Endothelial cell of umbilical vein (primary cell): ENCODE measurements around the gene USP30. TPM values are rescaled to one million over a fixed set of nuclear protein-coding genes. Genes with fewer than 3 reads are reported as not detected.

Experiments used
- BruUV-seq: library from RNA; stranded (reverse); fragments of 400-500 nt; replicated peaks from 2 replicates; lab custom pipeline; 2021; lab: Mats Ljungman, UMichigan
- CTCF ChIA-PET: fragments of 300-600, 350-600 bp; sonication (Branson Sonifier 250); formaldehyde crosslinking; loops from one replicate; lab custom pipeline; 2021; ENCODE audit warnings: antibody characterized with exemption, inconsistent platforms; lab: Charles Lee
- POLR2A ChIA-PET: fragments of 300-600, 350-600 bp; sonication (Branson Sonifier 250); formaldehyde crosslinking; loops from one replicate; lab custom pipeline; 2021; ENCODE audit warnings: antibody characterized with exemption, inconsistent platforms; lab: Charles Lee
- DNase-seq: peaks from one replicate; pipeline ENCODE4 v3.0.0-alpha.2; 2011; ENCODE audit warnings: low read depth, low spot score
- FAIRE-seq: peaks from 2 replicates; lab custom pipeline; 2011; peaks lifted over from hg19 to GRCh38; lab: Jason Lieb, UNC
- H2AFZ ChIP-seq: 2 replicates; pipeline ENCODE4 v1.6.0; 2012; ENCODE audit warnings: low read depth, low read length, control low read depth, inconsistent platforms
- H3K27ac ChIP-seq: 2 replicates; pipeline ENCODE4 v1.5.1; 2011; ENCODE audit warnings: low read depth, mild to moderate bottlenecking, control low read depth, low read length, moderate library complexity; ENCODE audit not compliant: insufficient read depth
- H3K27me3 ChIP-seq, 2 experiments: 2 replicates each; pipeline versions ENCODE4 v1.6.0 to v1.6.1; 2011; ENCODE audit warnings: low read length in 2 of 2, mixed read lengths in 1 of 2; ENCODE audit not compliant: control insufficient read depth in 2 of 2, insufficient read depth in 2 of 2
- H3K36me3 ChIP-seq, 2 experiments: 2 replicates in 1 of 2; 3 replicates in 1 of 2; pipeline ENCODE4 v1.5.1; 2011; ENCODE audit warnings: low read length in 2 of 2, mild to moderate bottlenecking in 1 of 2, moderate library complexity in 1 of 2; ENCODE audit not compliant: control insufficient read depth in 2 of 2, insufficient read depth in 2 of 2; ENCODE audit errors: extremely low read depth in 1 of 2
- H3K4me1 ChIP-seq: 3 replicates; pipeline ENCODE4 v1.5.1; 2011; ENCODE audit warnings: mild to moderate bottlenecking, low read length; ENCODE audit not compliant: control insufficient read depth, insufficient read depth; ENCODE audit errors: extremely low read depth
- H3K4me2 ChIP-seq: 2 replicates; pipeline ENCODE4 v1.6.1; 2011; ENCODE audit warnings: low read length, control low read depth, mixed read lengths; ENCODE audit not compliant: insufficient read depth
- H3K4me3 ChIP-seq, 3 experiments: fragments of 200-600 bp in 1 of 3; sonication (generic), shearing (Covaris generic) in 1 of 3; replicated peaks in 1 of 3; 2 replicates each; pipeline ENCODE4 v1.5.1; 2011 to 2016; ENCODE audit warnings: control low read depth in 3 of 3, low read length in 3 of 3, mild to moderate bottlenecking in 2 of 3, inconsistent platforms in 1 of 3, low read depth in 1 of 3, moderate library complexity in 1 of 3; ENCODE audit not compliant: insufficient read depth in 1 of 3
- H3K79me2 ChIP-seq: 2 replicates; pipeline ENCODE4 v1.6.0; 2012; ENCODE audit warnings: low read length, inconsistent platforms; ENCODE audit not compliant: control insufficient read depth, insufficient read depth
- H3K9ac ChIP-seq: replicated peaks from 2 replicates; pipeline ENCODE3; 2011; ENCODE audit warnings: low read length, control low read depth; ENCODE audit not compliant: insufficient read depth; ENCODE audit errors: extremely low read depth
- H3K9me1 ChIP-seq: replicated peaks from 3 replicates; pipeline ENCODE4 v1.6.0; 2011; ENCODE audit warnings: mild to moderate bottlenecking, low read length; ENCODE audit not compliant: control insufficient read depth, insufficient read depth; ENCODE audit errors: extremely low read depth
- H3K9me3 ChIP-seq: replicated peaks from 2 replicates; pipeline ENCODE4 v1.5.1; 2012; ENCODE audit warnings: low read length, inconsistent platforms; ENCODE audit not compliant: control insufficient read depth, insufficient read depth
- H4K20me1 ChIP-seq: replicated peaks from 2 replicates; pipeline ENCODE3; 2011; ENCODE audit warnings: mild to moderate bottlenecking, low read length; ENCODE audit not compliant: control insufficient read depth, insufficient read depth; ENCODE audit errors: extremely low read depth
- CTCF ChIP-seq, 2 donors: IDR thresholded peaks; 1 replicate in 1 of 2; 2 replicates in 1 of 2; pipeline ENCODE4 v1.5.1; 2011; ENCODE audit warnings: low read length in 2 of 2, mild to moderate bottlenecking in 2 of 2, moderate library complexity in 2 of 2, control low read depth in 1 of 2, inconsistent platforms in 1 of 2, low read depth in 1 of 2; ENCODE audit not compliant: insufficient read depth in 1 of 2; ENCODE audit errors: extremely low read depth in 1 of 2
- EZH2 ChIP-seq: IDR thresholded peaks from 2 replicates; pipeline ENCODE4 v1.6.1; 2012; ENCODE audit warnings: borderline replicate concordance, low read depth, mild to moderate bottlenecking, moderate library complexity, low read length, inconsistent platforms; ENCODE audit not compliant: severe bottlenecking
- GATA2 ChIP-seq: IDR thresholded peaks from 2 replicates; pipeline ENCODE4 v1.7.0; 2011; ENCODE audit warnings: low read depth, mild to moderate bottlenecking, moderate library complexity, mixed read lengths, low read length; ENCODE audit not compliant: insufficient read length, insufficient read depth
- POLR2A ChIP-seq: IDR thresholded peaks from 2 replicates; pipeline ENCODE4 v1.6.1; 2012; ENCODE audit warnings: low read depth, mild to moderate bottlenecking, control low read depth, low read length
- POLR2AphosphoS5 ChIP-seq: IDR thresholded peaks from 2 replicates; pipeline ENCODE4 v1.6.1; 2012; ENCODE audit warnings: low read depth, mild to moderate bottlenecking, control low read depth, low read length, moderate library complexity; ENCODE audit not compliant: insufficient read depth
- dilution Hi-C: fragments of 300-500 bp; cut with MboI; formaldehyde crosslinking; loops from one replicate; pipeline ENCODE4 v1.15.0; 2019; ENCODE audit warnings: low sequenced_read_pairs; ENCODE audit not compliant: extremely low pct_ligation_motif_present
- intact Hi-C: fragments of 100-400 bp; cut with micrococcal nuclease; formaldehyde crosslinking; loops from one replicate; pipeline ENCODE4 v1.10.0; 2022
- polyA plus RNA-seq, 4 experiments: library from polyadenylated mRNA; depleted of rRNA in 3 of 4; stranded (reverse) in 3 of 4; unstranded in 1 of 4; fragments of >200 nt; gene quantifications; 2 replicates each; pipeline versions ENCODE4 v1.2.1 to v1.2.3, GENCODE V29; 2011 to 2012; ENCODE audit warnings: missing spikeins in 1 of 4
- total RNA-seq: library from RNA; stranded (reverse); gene quantifications from 2 replicates; pipeline ENCODE4 v1.2.3, GENCODE V29; 2021

USP30 gene
- total and polyA plus RNA-seq, 2 donors (not counting 3 experiments of a cell fraction or from before 2014, with no cell fraction given) = 14.2 to 24.3 TPM

GRCh38 chr12:109131154-109132050 lies 79.0 kb downstream of the USP30 start:
- no peak for DNase-seq
- TF ChIP-seq CTCF (IDR thresholded peaks at IDR 0.05; ENCODE audit: extremely low read depth in 1 of 2, insufficient read depth in 1 of 2, low read depth in 1 of 2, low read length in 2 of 2) (no peak), POLR2A (no peak), EZH2 (no peak), POLR2AphosphoS5 (no peak), GATA2 (no peak)
- FAIRE-seq = no peak
- H3K4me3 ChIP-seq = no peak overlapping the region
- CTCF ChIA-PET = interaction anchor here (1.3 to 2.0 kb wide), 2 partner anchors 20 to 254 kb away, joined by 3 to 5 read pairs; no protein-coding TSS in a partner anchor
- dilution Hi-C loops = no loop called here
- no peak overlapping the region for H3K4me2 ChIP-seq
- no peak overlapping the region for H3K9ac ChIP-seq
- H3K9me1 ChIP-seq = no peaks in the 10 kb centered on the region
- intact Hi-C loops = no loop called here
- POLR2A ChIA-PET = no interaction called here
- BruUV-seq = no TSS peak
- H3K4me1 ChIP-seq = no peaks in the 10 kb centered on the region
- H2AFZ ChIP-seq = no peak overlapping the region
- H3K27ac ChIP-seq = no peak overlapping the region
- H4K20me1 ChIP-seq = no peaks in the 10 kb centered on the region
- H3K9me3 ChIP-seq = no peaks in the 10 kb centered on the region
- no peaks in the 10 kb centered on the region for H3K27me3 ChIP-seq
- H3K79me2 ChIP-seq = no peaks in the 10 kb centered on the region
- H3K36me3 ChIP-seq = no peaks in the 10 kb centered on the region
